Breast epithelium (tissue), 4 donors: ENCODE data around the gene ANO2. TPM values are rescaled to one million over a fixed set of nuclear protein-coding genes. Genes with fewer than 3 reads are reported as not detected.

ENCODE experiments used
- DNase-seq, 2 donors: peaks; one replicate each; pipeline ENCODE4 v3.0.0-alpha.2; 2019; ENCODE audit warnings: low spot score in 2 of 2
- H3K27ac ChIP-seq, 2 donors: fragments of 200-600 bp; sonication (generic) in 1 of 2; one replicate each; pipeline ENCODE4 v1.5.1; 2016 to 2019; ENCODE audit warnings: mild to moderate bottlenecking in 1 of 2
- H3K27me3 ChIP-seq, 2 donors: fragments of 200-600 bp; sonication (generic) in 1 of 2; one replicate each; pipeline versions ENCODE4 v1.5.1 to v1.6.0; 2017 to 2019; ENCODE audit warnings: control low read depth in 1 of 2, mild to moderate bottlenecking in 1 of 2
- H3K36me3 ChIP-seq: fragments of 200-600 bp; one replicate; pipeline ENCODE4 v1.5.1; 2019
- H3K4me1 ChIP-seq, 2 donors: fragments of 200-600 bp; sonication (generic); one replicate each; pipeline ENCODE4 v1.5.1; 2016 to 2019; ENCODE audit warnings: control low read depth in 1 of 2
- H3K4me3 ChIP-seq, 3 donors: fragments of 200-600 bp; sonication (generic); 1 replicate in 2 of 3; 2 replicates in 1 of 3; pipeline ENCODE4 v1.5.1; 2016 to 2019; ENCODE audit warnings: mild to moderate bottlenecking in 3 of 3, moderate library complexity in 2 of 3
- H3K9me3 ChIP-seq, 2 donors: fragments of 200-600 bp; sonication (generic) in 1 of 2; one replicate each; pipeline ENCODE4 v1.5.1; 2016 to 2019; ENCODE audit warnings: control low read depth in 1 of 2
- CTCF ChIP-seq, 3 donors: fragments of 450-650 bp; IDR thresholded peaks; one replicate each; pipeline ENCODE4 v1.5.1; 2016 to 2017; ENCODE audit warnings: antibody characterized with exemption in 3 of 3, mild to moderate bottlenecking in 3 of 3, moderate library complexity in 3 of 3
- POLR2A ChIP-seq: fragments of 450-650 bp; IDR thresholded peaks from one replicate; pipeline ENCODE4 v1.6.1; 2016; ENCODE audit warnings: antibody characterized with exemption, mild to moderate bottlenecking, moderate library complexity
- POLR2AphosphoS5 ChIP-seq, 3 donors: sonication (generic); formaldehyde crosslinking; IDR thresholded peaks; one replicate each; pipeline ENCODE4 v1.6.1; 2017; ENCODE audit warnings: antibody characterized with exemption in 3 of 3
- intact Hi-C: fragments of 100-400 bp; cut with DNase I; formaldehyde crosslinking; loops from one replicate; pipeline ENCODE4 v1.15.1; 2023; ENCODE audit warnings: low total_unique reads
- total RNA-seq, 3 donors: library from RNA; depleted of rRNA; stranded (reverse); fragments of >200 nt; gene quantifications; one replicate each; pipeline ENCODE4 v1.1.0, GENCODE V29; 2016

ANO2 gene
- total RNA-seq, 3 donors from 2014 or later: 5.0 to 33.1 (median 16.8) TPM

GRCh38 chr12:5692850-5693249, 252.2 kb downstream of the ANO2 start:
- Histone ChIP-seq H3K4me3 (no peak overlapping the region), H3K27ac (no peak overlapping the region), H3K9me3 (peaks cover 5 to 8% of the 10 kb centered on the region in 2 donors), H3K4me1 (no peaks in the 10 kb centered on the region), H3K27me3 (no peaks in the 10 kb centered on the region), H3K36me3 (no peaks in the 10 kb centered on the region)
- intact Hi-C loops: no loop called here
- TF ChIP-seq CTCF (IDR thresholded peaks at IDR 0.05) (no peak), POLR2A (no peak)
- DNase-seq: no peak

GRCh38 chr12:5691943-5692342, 253.1 kb downstream of the ANO2 start:
- intact Hi-C loops: no loop called here
- Histone ChIP-seq H3K4me3 (no peak overlapping the region), H3K27ac (no peak overlapping the region)

GRCh38 chr12:5690240-5690639, 254.8 kb downstream of the ANO2 start:
- Histone ChIP-seq H3K36me3 (no peaks in the 10 kb centered on the region), H3K9me3 (no peaks in the 10 kb centered on the region), H3K4me3 (no peak overlapping the region), H3K4me1 (no peaks in the 10 kb centered on the region), H3K27ac (no peak overlapping the region), H3K27me3 (no peaks in the 10 kb centered on the region)
- TF ChIP-seq CTCF (IDR thresholded peaks at IDR 0.05): no peak
- no peak for TF ChIP-seq POLR2A
- no peak for TF ChIP-seq POLR2AphosphoS5 (IDR thresholded peaks at IDR 0.05)
- intact Hi-C loops: no loop called here
- no peak for DNase-seq

More at GRCh38 chr12:5691943-5692342, 253.1 kb downstream of the ANO2 start:
- no peak for DNase-seq
- Histone ChIP-seq H3K27me3 (no peaks in the 10 kb centered on the region), H3K4me1 (no peaks in the 10 kb centered on the region), H3K9me3 (peaks cover 0 to under 1% of the 10 kb centered on the region in 2 donors), H3K36me3 (no peaks in the 10 kb centered on the region)
- TF ChIP-seq POLR2AphosphoS5 (IDR thresholded peaks at IDR 0.05) (no peak), POLR2A (no peak), CTCF (IDR thresholded peaks at IDR 0.05) (no peak)

- H3K4me1 ChIP-seq: no peaks in the 10 kb centered on the region
- no peak overlapping the region for H3K27ac ChIP-seq
- H3K4me3 ChIP-seq: no peak overlapping the region
- DNase-seq: no peak
- H3K36me3 ChIP-seq: no peaks in the 10 kb centered on the region
- no peaks in the 10 kb centered on the region for H3K27me3 ChIP-seq
- H3K9me3 ChIP-seq: no peaks in the 10 kb centered on the region
- intact Hi-C loops: no loop called here
- no peak for TF ChIP-seq POLR2AphosphoS5 (IDR thresholded peaks at IDR 0.05)
- TF ChIP-seq CTCF (IDR thresholded peaks at IDR 0.05): no peak
- no peak for TF ChIP-seq POLR2A
Observed at GRCh38 chr12:5689773-5690172, 255.3 kb downstream of the ANO2 start.

GRCh38 chr12:5688226-5688625, 256.8 kb downstream of the ANO2 start:
- DNase-seq: no peak
- TF ChIP-seq POLR2A: no peak
- TF ChIP-seq POLR2AphosphoS5 (IDR thresholded peaks at IDR 0.05): no peak
- no peak for TF ChIP-seq CTCF (IDR thresholded peaks at IDR 0.05)
- H3K27me3 ChIP-seq: peaks cover 0 to 8% of the 10 kb centered on the region in 2 donors
- no peak overlapping the region for H3K27ac ChIP-seq
- no peak overlapping the region for H3K4me3 ChIP-seq
- no peaks in the 10 kb centered on the region for H3K36me3 ChIP-seq
- no peaks in the 10 kb centered on the region for H3K9me3 ChIP-seq
- no peaks in the 10 kb centered on the region for H3K4me1 ChIP-seq
- intact Hi-C loops: no loop called here
